Measurements from ENCODE around the gene MCC. TPM values are rescaled to one million over a fixed set of nuclear protein-coding genes. Genes with fewer than 3 reads are reported as not detected.

Gene MCC
- total and polyA plus RNA-seq, 7 donors = 1.4 to 13.8 (median 4.4) TPM

GRCh38 chr5:113153512-113154097, 334.6 kb downstream of the MCC start:
- H3K27me3 ChIP-seq (ENCODE audit: insufficient read depth in 3 of 3, low read length in 2 of 3) = no peaks in the 10 kb centered on the region
- no peak overlapping the region for H3K4me3 ChIP-seq
- H3K9me3 ChIP-seq = no peaks in the 10 kb centered on the region
- no peak overlapping the region for H3K27ac ChIP-seq
- no peak for DNase-seq
- 35 to 59% (median 43%) methylated on average over 1 of the region's 1 CpG for WGBS, 3 donors
- no peaks in the 10 kb centered on the region for H3K36me3 ChIP-seq (ENCODE audit: insufficient read depth in 1 of 2, low read depth in 1 of 2)
- TF ChIP-seq CTCF (IDR thresholded peaks at IDR 0.05) = no peak
- H3K4me1 ChIP-seq = no peaks in the 10 kb centered on the region
- no peak for ATAC-seq
- intact Hi-C loops (cut with DNase I) = no loop called here

- ATAC-seq = no peak
- intact Hi-C loops (cut with DNase I) = no loop called here
- H3K4me3 ChIP-seq = no peak overlapping the region
- no peak for DNase-seq
- no peaks in the 10 kb centered on the region for H3K9me3 ChIP-seq
- no peaks in the 10 kb centered on the region for H3K27me3 ChIP-seq (ENCODE audit: insufficient read depth in 3 of 3, low read length in 2 of 3)
- 91 to 98% (median 98%) methylated on average over 2 of the region's 2 CpGs for WGBS, 3 donors
- H3K36me3 ChIP-seq (ENCODE audit: insufficient read depth in 1 of 2, low read depth in 1 of 2) = no peaks in the 10 kb centered on the region
- no peak for TF ChIP-seq CTCF (IDR thresholded peaks at IDR 0.05)
- no peak overlapping the region for H3K27ac ChIP-seq
- H3K4me1 ChIP-seq = no peaks in the 10 kb centered on the region
Measured at GRCh38 chr5:113152380-113152740, 335.9 kb downstream of the MCC start.

GRCh38 chr5:113151641-113152379, 336.4 kb downstream of the MCC start:
- Histone ChIP-seq H3K27me3 (ENCODE audit: insufficient read depth in 3 of 3, low read length in 2 of 3) (no peaks in the 10 kb centered on the region), H3K9me3 (no peaks in the 10 kb centered on the region), H3K4me1 (no peaks in the 10 kb centered on the region), H3K36me3 (ENCODE audit: insufficient read depth in 1 of 2, low read depth in 1 of 2) (no peaks in the 10 kb centered on the region), H3K27ac (no peak overlapping the region), H3K4me3 (no peak overlapping the region)
- 61 to 85% (median 78%) methylated on average over 8 of the region's 8 CpGs for WGBS, 3 donors
- no peak for TF ChIP-seq CTCF (IDR thresholded peaks at IDR 0.05)
- no peak for ATAC-seq
- DNase-seq = no peak
- intact Hi-C loops (cut with DNase I) = no loop called here

GRCh38 chr5:113150821-113151220, 337.4 kb downstream of the MCC start:
- no peak for TF ChIP-seq CTCF (IDR thresholded peaks at IDR 0.05)
- no peaks in the 10 kb centered on the region for H3K9me3 ChIP-seq
- no peaks in the 10 kb centered on the region for H3K27me3 ChIP-seq (ENCODE audit: insufficient read depth in 3 of 3, low read length in 2 of 3)
- H3K36me3 ChIP-seq (ENCODE audit: insufficient read depth in 1 of 2, low read depth in 1 of 2) = no peaks in the 10 kb centered on the region
- intact Hi-C loops (cut with DNase I) = no loop called here
- H3K4me3 ChIP-seq = no peak overlapping the region
- no peak overlapping the region for H3K27ac ChIP-seq
- 97 to 99% (median 97%) methylated on average over 7 of the region's 7 CpGs for WGBS, 3 donors
- no peak for ATAC-seq
- H3K4me1 ChIP-seq = no peaks in the 10 kb centered on the region
- no peak for DNase-seq

Data from psoas muscle (tissue), 8 donors.